SK-N-SH (cell line): Measurements from ENCODE around the gene CORT.

Experiments
- POLR2AphosphoS5 ChIP-seq: IDR thresholded peaks from 2 replicates; pipeline ENCODE4 v1.6.1; 2012; ENCODE audit warnings: low read depth, low read length
- YY1 ChIP-seq: IDR thresholded peaks from 2 replicates; pipeline ENCODE4 v1.4.0; 2012; ENCODE audit warnings: low read depth, mild to moderate bottlenecking

GRCh38 chr1:10402729-10403274 lies 47.0 kb upstream of the CORT start:
- TF ChIP-seq POLR2AphosphoS5 = no peak
- no peak for TF ChIP-seq YY1
